Measurements from ENCODE around the gene DNAJC18.
"Not testable (repeated sequence)": the region's sequence is repeated elsewhere in the genome, so short reads cannot be mapped to it uniquely, and the experiment has no call there.

DNAJC18 gene

DNA sequence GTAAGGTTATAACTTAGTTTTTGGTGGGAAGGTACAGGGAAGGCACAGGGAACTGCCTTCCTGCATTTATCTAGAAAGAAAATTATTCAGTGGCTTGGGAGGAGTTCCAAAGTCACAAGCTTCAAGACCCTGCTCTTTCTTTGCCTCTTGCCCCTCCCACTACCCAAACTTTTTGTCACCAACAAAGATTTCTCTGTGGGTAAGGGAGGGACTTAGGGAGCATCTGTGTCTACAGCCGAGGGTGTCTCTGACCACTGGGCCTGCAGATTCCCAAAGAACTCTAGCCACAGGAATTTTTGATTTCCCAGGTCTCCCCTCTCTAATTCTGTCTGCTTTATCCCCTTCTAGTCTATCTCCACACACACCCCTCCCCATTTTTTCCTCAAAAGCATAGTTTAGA, 21.1 kb upstream of the DNAJC18 start:
- no peak for DNase-seq

DNA sequence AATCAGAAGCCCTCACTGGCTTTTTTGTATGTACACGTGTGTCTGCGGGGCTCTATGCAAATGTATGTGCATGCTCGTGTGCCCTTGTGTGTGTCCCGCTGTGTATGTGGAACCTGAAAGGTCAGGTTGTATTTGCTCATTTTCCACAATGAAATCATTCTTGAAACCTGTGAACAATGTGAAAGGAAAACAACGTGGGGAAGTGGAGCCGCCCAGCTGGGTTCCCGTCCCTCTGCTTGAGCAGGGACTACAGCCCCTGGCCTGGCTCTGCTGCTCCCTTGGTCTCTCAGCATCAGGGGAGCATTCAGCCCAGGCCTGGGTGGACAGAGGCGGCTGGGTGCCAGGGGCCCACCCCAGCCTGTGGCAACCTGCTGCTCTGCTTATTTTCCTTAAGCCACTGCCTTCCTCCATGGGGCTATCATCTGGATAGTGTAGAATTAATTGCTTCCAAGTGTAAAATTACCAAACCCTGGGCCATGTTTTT, 20.2 kb upstream of the DNAJC18 start:
- no peak for DNase-seq

DNA sequence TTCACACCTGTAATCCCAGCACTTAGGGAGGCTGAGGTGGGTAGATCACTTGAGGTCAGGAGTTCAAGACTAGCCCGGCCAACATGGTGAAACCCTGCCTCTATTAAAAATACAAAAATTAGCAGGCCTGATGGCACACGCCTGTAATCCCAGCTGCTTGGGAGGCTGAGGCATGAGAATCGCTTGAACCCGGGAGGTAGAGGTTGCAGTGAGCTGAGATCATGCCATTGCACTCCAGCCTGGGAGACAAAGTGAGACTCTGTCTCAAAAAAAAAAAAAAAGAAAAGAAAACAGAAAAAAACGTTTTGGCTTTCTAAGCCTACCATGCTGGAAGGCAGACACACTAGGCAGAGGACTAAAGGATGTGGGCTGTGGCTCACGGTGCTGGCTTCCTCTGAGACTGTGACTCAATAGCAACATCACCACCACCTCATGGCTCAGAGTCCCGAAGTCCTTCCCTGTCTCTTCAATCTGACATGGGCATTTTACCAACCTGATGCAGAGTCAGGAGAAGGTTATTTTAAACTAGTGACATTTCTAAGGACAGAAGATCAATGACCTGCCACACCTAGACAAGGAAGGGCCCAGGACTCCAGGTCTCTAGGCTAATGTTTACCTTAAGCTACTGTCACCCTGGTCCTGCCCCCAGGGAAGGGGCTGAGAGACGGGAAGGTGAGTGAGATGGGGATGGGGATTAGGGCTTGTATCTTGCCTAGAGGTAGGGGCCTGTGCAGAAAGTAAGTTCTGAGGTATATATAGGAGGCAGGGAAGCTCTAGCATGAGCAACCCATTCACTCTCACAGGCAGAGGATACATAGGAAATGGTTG, 19.5 kb upstream of the DNAJC18 start:
- DNase-seq = no peak

DNA sequence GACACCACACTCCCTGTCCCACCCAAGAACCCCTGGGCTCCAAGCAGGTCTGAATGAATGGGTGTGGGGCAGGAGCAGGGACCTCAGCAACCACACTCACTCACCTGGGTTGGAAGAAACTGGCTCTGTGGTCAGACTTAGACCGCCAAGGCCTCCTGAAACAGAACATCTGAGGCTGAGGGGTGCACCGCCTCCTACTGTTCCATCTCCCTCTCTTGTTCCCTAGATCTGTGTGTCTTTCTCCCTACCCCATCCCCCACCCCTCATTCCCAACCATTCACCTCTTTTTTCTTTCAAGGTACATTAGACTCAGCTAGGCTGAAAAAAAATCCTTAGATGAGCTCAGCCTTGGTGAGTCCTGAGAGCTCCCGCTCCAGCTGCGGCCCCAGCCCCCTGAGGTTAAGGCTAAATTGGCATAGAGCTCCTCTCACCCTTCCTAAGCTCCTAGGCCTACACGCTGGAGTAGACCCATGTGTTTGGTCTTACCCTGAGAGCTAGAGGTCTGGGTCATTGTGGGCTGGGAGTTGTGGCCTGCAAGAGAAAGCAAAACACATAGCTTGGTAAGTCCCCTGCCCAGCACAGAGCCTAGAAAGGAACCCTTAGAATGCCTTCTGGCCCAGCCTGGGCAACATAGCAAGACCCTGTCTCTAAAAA, 18.5 kb upstream of the DNAJC18 start:
- DNase-seq = no peak

DNA sequence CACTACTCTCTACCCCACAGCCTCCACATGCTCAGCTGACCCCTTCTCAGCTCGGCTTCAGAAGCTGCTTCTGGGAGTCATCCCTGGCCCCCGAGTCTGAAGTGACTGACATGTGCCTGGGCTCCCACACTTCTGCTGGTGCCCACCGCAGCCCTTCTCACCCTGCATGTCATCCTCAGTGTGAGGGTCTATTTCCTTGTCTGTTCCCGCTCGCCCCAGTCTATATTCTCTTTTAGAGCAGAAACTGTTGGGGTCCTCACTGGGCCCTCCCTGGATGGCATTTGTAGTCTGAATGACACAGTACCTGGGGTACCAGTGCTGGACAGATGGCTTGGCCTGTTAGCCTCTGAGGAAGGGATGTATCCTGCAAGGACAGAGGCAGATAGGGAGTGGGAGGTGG, 17.9 kb upstream of the DNAJC18 start:
- DNase-seq = no peak

DNA sequence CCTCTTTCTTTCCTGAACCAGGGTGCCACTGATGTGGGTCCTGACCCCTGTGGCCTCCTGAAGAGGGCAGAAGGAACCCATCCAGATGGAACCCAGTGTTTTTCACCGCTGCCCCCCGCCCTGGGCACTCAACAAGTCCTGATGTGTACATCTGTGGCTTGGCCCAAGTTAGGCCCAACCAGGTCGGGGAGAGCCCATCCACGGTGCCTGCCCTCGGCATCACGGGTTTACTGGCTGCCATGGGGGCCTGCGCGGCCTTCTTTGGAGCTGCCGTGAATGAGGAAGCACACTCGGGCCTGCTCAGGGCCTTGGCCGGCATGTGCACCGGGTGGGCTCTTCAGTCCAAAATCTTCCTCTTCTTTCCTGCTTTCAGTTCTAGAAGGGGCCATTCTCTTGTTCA, 17.5 kb upstream of the DNAJC18 start:
- DNase-seq = no peak

DNA sequence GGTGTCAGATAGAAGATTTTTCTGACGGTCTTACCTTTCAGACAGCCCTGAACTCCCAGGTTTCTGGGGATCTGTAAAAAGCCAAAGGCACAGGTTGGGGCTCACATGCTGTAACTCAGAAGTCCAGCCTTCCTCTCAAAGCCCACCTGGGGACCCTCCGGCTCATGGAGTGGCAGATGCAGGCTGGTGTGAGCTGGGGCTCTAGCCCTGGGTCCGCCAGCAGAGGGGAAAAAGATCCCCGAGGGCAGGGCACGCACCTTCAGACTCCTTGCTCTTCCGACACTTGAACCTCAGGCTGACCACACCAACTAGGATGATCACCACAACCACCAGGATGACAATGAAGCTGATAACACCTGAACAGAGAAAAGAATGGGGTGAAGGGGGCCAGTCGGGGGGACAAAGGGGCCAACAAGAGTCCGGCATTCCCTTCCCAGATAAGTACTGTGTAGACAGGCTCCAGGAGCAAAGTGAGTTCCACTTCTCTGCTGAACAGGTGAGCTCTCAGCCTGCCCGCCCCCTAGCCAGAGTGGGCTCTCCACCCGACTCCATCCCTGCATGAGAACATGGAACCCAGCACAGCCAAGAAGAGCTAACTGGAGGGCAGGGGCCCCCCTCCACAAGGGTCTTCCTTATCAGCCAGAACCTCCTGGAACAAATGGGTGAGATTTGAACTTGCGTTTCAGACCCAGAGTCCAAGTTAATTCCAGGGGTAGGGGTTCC, 15.4 kb upstream of the DNAJC18 start:
- no peak for DNase-seq

DNA sequence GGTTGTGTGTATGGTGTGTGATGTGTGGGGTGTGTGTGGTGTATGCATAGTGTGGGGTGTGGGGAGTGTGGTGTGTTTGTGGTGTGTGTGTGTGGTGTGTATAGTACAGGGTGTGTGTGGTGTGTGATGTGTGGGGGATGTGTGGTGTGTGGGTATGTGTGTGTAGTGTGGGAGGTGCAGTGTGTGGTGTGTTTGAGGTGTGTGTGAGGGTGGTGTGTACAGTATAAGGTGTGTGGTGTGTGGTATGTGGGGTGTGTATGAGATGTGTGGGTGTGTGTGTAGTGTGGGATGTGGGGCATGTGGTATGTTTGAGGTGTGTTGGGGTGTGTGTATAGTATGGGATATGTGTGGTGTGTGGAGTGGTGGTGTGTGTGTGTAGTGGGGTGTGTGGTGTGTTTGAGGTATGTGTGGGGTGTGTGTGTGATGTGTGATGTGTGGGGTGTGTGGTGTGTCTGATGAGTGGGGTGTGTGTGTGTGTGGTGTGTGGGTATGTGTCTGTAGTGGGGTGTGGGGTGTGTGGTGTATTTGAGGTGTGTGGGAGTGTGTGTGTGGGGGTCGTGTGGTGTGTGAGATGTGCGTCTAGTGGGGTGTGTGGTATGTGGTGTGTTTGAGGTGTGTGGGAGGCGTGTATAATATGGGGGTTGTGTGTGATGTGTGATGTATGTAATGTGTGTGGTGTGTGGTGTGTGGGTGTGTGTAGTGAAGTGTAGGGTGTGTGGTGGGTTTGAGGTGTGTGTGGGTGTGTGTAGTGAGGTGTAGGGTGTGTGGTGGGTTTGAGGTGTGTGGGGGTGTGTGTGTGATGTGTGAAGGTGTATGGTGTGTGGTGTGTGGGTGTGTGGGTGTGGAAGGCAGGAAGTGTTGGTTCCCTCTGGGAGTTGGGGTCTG, 14.6 kb upstream of the DNAJC18 start:
- DNase-seq = no peak

DNA sequence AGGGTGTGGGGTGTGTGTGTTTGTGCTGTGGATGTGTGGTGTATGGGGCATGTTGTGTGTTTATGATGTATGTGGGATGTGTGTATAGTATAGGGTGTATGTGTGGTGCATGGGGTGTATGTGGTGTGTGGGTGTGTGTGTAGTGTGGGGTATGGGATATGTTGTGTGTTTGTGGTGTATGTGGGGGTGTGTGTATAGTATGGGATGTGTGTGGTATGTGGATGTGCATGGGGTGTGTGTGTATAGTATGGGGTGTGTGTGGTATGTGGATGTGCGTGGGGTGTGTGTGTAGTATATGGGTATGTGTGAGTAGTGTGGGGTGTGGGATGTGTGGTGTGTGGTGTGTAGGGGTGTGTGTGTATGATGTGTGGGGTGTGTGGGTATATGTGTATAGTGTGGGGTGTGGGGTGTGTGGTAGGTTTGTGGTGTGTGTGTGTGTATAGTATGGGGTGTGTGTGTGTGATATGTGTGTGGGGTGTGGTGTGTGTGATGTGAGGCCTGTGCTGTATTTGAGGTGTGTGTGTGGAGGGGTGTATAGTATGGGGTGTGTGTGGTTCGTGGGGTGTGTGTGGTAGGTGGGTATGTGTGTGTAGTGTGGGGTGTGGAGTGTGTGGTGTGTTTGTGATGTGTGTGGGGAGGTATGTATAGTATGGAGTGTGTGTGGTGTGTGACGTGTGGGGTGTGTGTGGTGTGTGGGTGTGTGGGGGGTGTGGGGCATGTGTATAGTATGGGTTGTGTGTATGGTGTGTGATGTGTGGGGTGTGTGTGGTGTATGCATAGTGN, 12.7 kb upstream of the DNAJC18 start:
- DNase-seq = no peak

DNA sequence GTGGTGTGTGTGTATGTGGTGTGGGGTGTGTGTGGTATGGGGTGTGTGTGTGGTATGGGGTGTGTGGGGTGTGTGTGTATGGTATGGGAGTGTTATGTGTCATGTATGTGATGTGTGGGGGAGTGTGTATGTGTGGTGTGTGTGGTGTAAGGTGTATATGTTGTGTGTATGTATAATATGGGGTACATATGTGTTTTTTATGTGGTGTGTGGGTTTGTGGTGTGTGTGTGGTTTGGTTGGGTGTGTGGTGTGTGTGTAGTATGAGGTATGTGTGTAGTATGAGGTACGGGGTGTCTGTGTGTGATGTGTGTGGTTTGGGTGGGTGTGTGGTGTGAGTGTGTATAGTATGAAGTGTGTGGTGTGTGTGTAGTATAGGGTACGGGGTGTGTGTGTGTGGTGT, 11.9 kb upstream of the DNAJC18 start:
- no peak for DNase-seq

DNA sequence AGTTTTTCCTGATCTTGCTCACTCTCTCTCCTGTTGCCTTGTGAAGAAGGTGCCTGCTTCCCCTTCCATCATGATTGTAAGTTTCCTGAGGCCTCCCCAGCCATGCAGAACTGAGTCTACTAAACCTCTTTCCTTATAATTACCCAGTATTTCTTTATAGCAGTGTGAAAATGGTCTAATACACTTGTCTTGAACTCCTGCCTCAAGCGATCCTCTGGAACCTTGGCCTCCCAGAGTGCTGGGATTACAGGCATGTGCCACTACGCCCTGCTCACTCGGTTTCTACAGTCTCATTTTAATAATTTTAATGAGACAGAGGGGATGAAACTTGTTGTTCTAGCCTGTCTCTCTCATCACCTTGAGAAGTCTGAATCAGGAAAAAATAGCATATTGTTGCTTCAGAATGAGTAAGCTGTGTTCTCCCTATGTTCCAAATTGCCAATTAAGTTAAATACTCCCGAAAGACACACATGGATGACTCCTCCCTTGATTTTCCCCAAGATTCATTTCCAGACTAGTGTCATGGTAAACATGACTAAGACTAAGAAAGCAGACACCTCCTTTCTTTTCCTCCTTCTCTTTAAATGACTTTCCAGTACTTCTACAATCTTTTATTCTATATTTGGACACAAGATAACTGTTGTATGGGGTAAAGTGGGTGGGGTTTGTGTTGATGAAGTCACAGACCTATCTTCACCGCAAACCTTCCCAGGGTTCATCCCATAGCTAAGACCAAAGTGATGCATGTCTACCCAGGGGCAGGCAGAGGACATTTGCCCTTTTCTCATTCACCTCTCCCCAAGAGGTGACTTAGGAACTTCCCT, 7.8 kb upstream of the DNAJC18 start:
- DNase-seq = peak; percentile 78

DNA sequence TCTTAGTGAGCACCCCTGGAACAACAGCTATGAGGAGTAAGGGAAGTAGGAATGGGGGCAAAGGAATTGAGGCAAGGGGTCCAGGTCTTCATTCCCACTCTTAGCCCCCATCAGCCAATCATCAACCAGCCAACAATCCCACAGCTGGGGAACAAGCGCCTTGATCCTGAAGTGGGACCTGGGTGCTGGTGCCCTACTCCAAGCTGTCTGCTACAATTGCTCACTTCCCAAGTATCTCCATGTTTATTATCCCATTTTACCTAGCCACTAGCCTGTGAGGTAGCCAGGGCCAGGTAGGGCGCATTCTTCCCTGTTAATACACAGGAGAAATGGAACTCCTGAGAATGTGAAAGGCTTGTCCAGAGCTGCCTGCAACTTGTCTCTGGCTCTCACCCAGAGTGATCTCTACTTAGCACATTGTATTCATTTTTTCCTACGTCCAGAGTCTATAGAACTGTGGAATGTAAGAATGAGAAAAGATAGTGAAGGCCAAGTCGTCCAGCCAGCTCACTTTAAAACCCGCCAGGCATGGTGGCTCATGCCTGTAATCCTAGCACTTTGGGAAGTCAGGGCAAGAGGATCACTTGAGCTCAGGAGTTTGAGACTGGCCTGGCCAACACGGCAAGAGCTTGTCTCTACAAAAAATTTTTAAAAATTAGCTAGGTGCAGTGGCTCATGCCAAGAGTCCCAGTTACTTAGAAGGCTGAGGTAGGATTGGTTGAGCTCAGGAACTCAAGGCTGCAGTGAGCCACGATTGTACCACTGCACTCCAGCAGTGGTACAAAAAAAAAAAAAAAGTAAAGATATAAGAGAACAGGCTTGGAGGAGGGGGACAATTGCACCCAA, 6.2 kb upstream of the DNAJC18 start:
- no peak for DNase-seq

DNA sequence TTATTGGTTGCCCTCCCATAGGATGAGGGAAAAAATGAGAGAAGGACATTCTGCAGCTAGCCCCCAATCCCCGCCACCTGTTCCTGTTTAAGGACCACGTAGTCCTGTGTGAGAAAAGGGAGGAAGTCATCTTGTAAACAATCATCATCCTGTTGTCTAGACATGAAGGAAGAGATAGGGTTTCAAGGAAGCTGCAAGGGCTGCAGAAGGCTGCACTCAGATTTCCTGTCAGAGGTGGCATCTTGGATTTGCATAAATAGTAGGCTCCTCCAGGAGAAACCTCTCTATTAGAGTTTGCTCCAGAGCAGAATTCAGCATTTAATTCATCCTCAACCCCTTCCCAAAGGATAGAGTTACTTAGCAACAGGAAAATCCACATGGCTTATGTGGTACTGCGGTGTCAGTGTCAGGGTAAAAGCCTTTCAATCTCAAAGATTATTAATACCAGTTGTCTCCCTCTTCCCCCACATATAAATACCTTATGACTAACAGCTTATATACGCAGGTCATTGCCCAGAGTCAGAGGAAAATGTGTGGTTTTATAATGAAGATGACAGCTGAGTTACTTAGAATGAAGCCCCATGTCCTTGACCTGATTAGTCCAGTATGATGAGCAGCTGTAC, 4.6 kb upstream of the DNAJC18 start:
- DNase-seq = no peak

DNA sequence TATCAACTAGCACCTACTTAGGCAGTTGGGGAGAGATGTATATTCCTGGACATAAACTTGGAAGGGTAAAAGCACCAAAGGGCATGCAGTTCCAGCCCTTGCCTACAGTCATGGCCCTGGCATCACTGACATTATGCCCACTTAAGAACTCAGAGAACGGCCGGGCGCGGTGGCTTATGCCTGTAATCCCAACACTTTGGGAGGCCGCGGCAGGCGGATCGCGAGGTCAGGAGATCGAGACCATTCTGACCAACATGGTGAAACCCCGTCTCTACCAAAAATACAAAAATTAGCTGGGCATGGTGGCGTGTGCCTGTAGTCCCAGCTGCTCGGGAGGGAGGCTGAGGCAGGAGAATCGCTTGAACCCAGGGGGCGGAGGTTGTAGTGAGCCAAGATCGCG, 1.1 kb upstream of the DNAJC18 start:
- DNase-seq = not testable (repeated sequence)

DNA sequence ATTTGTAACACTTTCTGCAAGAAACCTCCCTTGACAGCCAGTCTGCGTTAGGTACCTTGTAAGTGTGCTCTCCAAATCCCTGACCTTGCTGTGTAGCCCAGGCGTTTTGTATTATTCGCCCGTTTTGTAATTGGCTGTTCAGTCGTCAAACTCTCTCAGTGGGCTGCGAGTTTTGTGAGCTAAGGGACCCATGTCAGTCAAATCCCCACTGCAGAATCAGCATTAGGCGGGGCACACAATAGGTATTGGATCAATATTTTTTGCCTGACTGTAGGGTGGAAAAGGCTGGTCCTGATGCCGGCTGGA, 665 bp downstream of the DNAJC18 start:
- DNase-seq = no peak

DNA sequence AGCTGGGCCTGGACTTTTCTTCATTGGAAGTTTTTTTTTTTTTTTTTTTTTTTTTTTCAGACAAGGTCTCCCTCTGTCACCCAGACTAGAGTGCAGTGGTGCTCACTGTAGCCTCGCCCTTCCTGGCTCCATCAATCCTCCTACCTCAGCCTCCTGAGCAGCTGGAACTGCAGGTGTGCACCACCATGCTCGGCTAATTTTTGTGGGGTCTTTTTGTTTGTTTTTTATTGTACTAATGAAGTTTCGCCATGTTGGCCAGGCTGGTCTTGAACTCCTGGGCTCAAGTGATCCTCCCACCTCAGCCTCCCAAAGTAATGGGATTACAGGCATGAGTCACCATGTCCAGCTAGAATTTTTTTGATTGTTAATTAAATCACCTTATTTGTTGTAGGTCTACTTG, 3.6 kb downstream of the DNAJC18 start:
- no peak for DNase-seq

DNA sequence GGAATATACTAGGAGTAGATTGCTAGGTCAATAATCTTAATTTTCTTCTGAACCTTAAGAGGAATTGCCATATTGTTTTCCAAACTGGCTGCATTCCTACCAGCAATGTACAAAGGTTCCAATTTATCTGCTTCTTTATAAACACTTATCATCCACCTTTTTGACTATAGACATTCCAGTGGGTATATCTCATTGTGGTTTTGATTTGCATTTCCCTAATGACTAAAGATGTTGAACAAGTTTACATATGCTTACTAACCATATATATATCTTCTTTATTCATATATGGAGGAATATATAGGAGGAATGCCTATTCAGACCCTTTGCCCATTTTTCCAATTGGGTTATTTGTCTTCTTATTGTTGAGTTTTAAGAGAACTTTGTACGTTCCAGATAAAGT, 7.6 kb downstream of the DNAJC18 start:
- DNase-seq = no peak

DNA sequence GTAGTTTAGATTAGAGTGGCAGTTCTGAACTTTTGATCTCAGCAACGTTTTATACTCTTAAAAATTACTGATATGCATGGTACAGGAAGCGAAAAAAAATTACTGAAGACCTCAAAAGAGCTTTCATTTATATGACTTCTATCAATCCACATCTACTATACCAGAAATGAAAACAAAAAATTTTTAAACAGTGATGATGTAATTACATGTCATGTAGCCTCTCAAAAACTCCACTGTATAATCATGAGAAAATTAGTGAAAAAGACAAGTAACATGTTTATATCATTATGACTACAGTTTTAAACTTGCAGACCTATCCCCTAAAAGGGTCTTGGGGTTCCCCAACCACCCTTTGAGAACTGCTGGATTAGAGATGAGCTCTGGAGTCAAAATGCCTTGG, 9.3 kb downstream of the DNAJC18 start:
- no peak for DNase-seq

DNA sequence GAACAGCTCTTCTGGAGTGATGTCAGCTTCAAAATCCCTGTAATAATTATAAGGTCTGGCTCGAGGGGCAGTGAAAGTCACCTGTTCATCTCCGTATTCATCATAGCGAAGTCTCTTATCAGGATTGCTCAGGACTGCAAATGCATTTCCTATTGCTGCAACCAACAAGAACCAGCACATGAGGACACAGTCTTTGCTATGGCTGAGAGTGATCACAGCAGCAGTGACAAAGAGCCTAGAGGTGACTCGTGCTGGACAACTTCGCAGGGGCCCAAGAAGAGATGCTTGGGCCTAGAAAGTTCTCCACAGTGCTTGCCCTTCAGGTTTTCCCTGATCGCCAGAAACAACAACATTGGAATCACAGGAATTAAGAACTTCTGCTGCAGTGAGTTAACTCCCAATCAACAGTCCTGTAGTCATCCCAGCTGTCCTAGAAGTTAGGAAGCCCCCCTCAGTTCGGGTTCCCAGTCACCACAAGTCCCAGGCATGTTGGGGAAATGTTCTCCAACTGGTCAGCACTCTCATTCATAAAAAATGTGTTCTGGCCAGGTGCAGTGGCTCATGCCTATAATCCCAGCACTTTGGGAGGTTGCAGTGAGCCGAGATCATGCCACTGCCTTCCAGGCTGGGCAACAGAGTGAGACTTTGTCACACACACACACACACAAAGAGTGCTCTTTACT, 13.0 kb downstream of the DNAJC18 start:
- no peak for DNase-seq
